Caco-2 (cell line): Measurements from ENCODE around the gene TGM1. TPM values are rescaled to one million over a fixed set of nuclear protein-coding genes. Genes with fewer than 3 reads are reported as not detected.
"Not testable (repeated sequence)": the region's sequence is repeated elsewhere in the genome, so short reads cannot be mapped to it uniquely, and the experiment has no call there.

ENCODE experiments used
- BruUV-seq: library from RNA; stranded (reverse); fragments of 400-500 nt; replicated peaks from 2 replicates; lab custom pipeline; 2021; lab: Mats Ljungman, UMichigan
- CTCF ChIA-PET: fragments of 300-600 bp; sonication (Branson Sonifier 250); formaldehyde crosslinking; loops from one replicate; lab custom pipeline; 2022; ENCODE audit warnings: antibody characterized with exemption; lab: Charles Lee
- POLR2A ChIA-PET: fragments of 300-600 bp; sonication (Branson Sonifier 250); formaldehyde crosslinking; loops from one replicate; lab custom pipeline; 2022; ENCODE audit warnings: antibody characterized with exemption; lab: Charles Lee
- DNase-seq, 2 experiments: peaks; one replicate each; pipeline versions ENCODE4 v3.0.0 to v3.0.0-alpha.2; 2020 to 2022
- H3K27me3 ChIP-seq: replicated peaks from 2 replicates; pipeline ENCODE4 v1.6.0; 2011; ENCODE audit warnings: low read length; ENCODE audit not compliant: control insufficient read depth, insufficient read depth
- H3K36me3 ChIP-seq: 2 replicates; pipeline ENCODE4 v1.5.1; 2011; ENCODE audit warnings: low read length; ENCODE audit not compliant: control insufficient read depth, insufficient read depth
- H3K4me1 ChIP-seq: fragments of 250-450 bp; sonication (Bioruptor Pico); 2 replicates; pipeline ENCODE4 v1.5.1; 2020; ENCODE audit warnings: mild to moderate bottlenecking
- H3K4me3 ChIP-seq: 2 replicates; pipeline ENCODE4 v1.5.1; 2011; ENCODE audit warnings: low read depth, mild to moderate bottlenecking, control low read depth, low read length
- H3K9me3 ChIP-seq: fragments of 250-450 bp; sonication (Bioruptor Pico); 2 replicates; pipeline ENCODE4 v1.5.1; 2020; ENCODE audit warnings: mild to moderate bottlenecking, moderate library complexity
- H3K27ac Mint-ChIP-seq: one replicate; pipeline ENCODE4 v1.8.0; 2022; ENCODE audit warnings: mixed read lengths; ENCODE audit not compliant: unreplicated experiment
- H3K27me3 Mint-ChIP-seq: one replicate; pipeline ENCODE4 v1.8.0; 2022; ENCODE audit warnings: mixed read lengths; ENCODE audit not compliant: insufficient read depth, unreplicated experiment
- H3K36me3 Mint-ChIP-seq: one replicate; pipeline ENCODE4 v1.8.0; 2022; ENCODE audit warnings: mild to moderate bottlenecking, mixed read lengths; ENCODE audit not compliant: insufficient read depth, unreplicated experiment
- H3K4me1 Mint-ChIP-seq: one replicate; pipeline ENCODE4 v1.8.0; 2022; ENCODE audit warnings: low read depth, mixed read lengths; ENCODE audit not compliant: unreplicated experiment
- H3K4me3 Mint-ChIP-seq: one replicate; pipeline ENCODE4 v1.8.0; 2022; ENCODE audit warnings: mild to moderate bottlenecking, moderate library complexity, mixed read lengths; ENCODE audit not compliant: unreplicated experiment
- H3K9me3 Mint-ChIP-seq: one replicate; pipeline ENCODE4 v1.8.0; 2022; ENCODE audit warnings: mixed read lengths; ENCODE audit not compliant: unreplicated experiment
- intact Hi-C: fragments of 100-400 bp; cut with micrococcal nuclease; formaldehyde crosslinking; loops from one replicate; pipeline ENCODE4 v1.10.0; 2022; ENCODE audit not compliant: unreplicated experiment
- total RNA-seq: library from RNA; stranded (reverse); gene quantifications from 2 replicates; pipeline ENCODE4 v1.2.3, GENCODE V29; 2022
- TF ChIP-seq, protein P1 (sequence below), 2 experiments: fragments of 200-600 bp in 1 of 2; IDR thresholded peaks; 1 replicate in 1 of 2; 2 replicates in 1 of 2; pipeline versions ENCODE4 v1.5.1 to v1.8.0; 2011 to 2022; ENCODE audit warnings: antibody characterized with exemption in 1 of 2, control low read depth in 1 of 2, inconsistent platforms in 1 of 2, low read depth in 1 of 2, low read length in 1 of 2, mild to moderate bottlenecking in 1 of 2, moderate library complexity in 1 of 2; ENCODE audit not compliant: insufficient read depth in 1 of 2, severe bottlenecking in 1 of 2, unreplicated experiment in 1 of 2

TGM1 gene
- total RNA-seq, 1 experiment from 2014 or later, result 5.9 TPM

DNA sequence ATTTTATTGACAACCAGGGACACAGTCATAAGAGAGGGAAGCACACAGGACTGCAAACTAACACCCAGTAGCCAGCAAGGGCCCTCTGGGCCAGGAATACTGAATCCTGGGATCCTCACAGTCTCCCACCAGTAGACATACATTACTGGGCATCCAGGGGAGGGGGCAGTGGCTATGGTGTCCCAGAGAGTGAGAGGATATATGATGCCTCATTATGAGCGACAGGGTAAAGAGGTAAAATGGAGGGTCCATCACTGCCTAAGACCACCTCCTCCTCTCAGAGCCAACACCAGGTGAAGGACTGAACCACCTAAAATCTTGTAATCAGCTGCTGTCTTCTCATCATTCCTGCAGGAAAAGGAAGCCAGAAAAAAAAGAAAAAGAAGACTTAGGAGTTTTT lies 46.1 kb downstream of the TGM1 start:
- POLR2A ChIA-PET, H3K36me3 ChIP-seq, H3K27me3 ChIP-seq, BruUV-seq, CTCF ChIA-PET, H3K27ac Mint-ChIP-seq, H3K27me3 Mint-ChIP-seq, H3K9me3 ChIP-seq, DNase-seq, H3K4me3 ChIP-seq, H3K9me3 Mint-ChIP-seq: not testable (repeated sequence)
- peaks cover 12% of the 10 kb centered on the region for H3K4me1 ChIP-seq
- H3K4me1 Mint-ChIP-seq, result peaks cover 13% of the 10 kb centered on the region
- intact Hi-C loops, result loop anchor here (1.0 kb wide), 3 partner anchors 15 to 80 kb away; partner anchors contain the start of genes GMPR2, NEDD8 and TINF2
- H3K4me3 Mint-ChIP-seq, result peak overlapping the region; percentile 87
- H3K36me3 Mint-ChIP-seq, result peaks cover 49% of the 10 kb centered on the region

DNA sequence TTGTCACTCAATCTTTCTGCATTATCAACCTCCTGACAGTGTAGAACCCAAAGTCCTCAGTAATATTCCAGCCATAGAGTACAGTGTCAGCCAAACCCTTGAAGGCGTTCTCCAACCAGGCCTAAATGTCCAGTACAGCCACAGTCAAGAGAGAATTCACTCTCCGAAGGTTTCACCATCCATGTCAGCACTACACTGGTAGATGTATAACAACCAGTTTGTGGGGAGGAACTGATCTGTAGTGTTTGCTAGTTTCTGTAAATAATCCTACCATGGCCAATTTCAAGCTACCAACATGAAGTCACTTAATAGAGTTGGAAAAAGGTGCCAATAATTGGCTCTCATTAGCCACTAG lies 46.7 kb downstream of the TGM1 start:
- no TSS peak for BruUV-seq
- Mint-ChIP-seq H3K9me3 (no peaks in the 10 kb centered on the region), H3K4me1 (peaks cover 13% of the 10 kb centered on the region), H3K4me3 (peak overlapping the region; percentile 87), H3K36me3 (peaks cover 54% of the 10 kb centered on the region), H3K27ac (peak overlapping the region; percentile 88), H3K27me3 (no peaks in the 10 kb centered on the region)
- H3K27me3 ChIP-seq, result no peaks in the 10 kb centered on the region
- no peaks in the 10 kb centered on the region for H3K9me3 ChIP-seq
- ChIA-PET CTCF (interaction anchor here (0.8 to 1.4 kb wide), 6 partner anchors 21 to 116 kb away, joined by 3 to 9 read pairs (median 4); partner anchors contain the start of genes IRF9, TINF2 and TM9SF1), POLR2A (interaction anchor here (0.8 to 1.0 kb wide), 2 partner anchors 21 to 26 kb away, joined by 7 to 16 read pairs; partner anchors contain the start of genes TINF2 and TM9SF1)
- H3K4me3 ChIP-seq, result peak overlapping the region; percentile 70; the same call in 1 of the 2 replicates
- no peaks in the 10 kb centered on the region; the same call in none of the 2 replicates for H3K36me3 ChIP-seq
- intact Hi-C loops, result loop anchor here (1.0 kb wide), 3 partner anchors 16 to 81 kb away; partner anchors contain the start of genes GMPR2, NEDD8 and TINF2
- H3K4me1 ChIP-seq, result peaks cover 12% of the 10 kb centered on the region
- TF ChIP-seq, protein P1, sequence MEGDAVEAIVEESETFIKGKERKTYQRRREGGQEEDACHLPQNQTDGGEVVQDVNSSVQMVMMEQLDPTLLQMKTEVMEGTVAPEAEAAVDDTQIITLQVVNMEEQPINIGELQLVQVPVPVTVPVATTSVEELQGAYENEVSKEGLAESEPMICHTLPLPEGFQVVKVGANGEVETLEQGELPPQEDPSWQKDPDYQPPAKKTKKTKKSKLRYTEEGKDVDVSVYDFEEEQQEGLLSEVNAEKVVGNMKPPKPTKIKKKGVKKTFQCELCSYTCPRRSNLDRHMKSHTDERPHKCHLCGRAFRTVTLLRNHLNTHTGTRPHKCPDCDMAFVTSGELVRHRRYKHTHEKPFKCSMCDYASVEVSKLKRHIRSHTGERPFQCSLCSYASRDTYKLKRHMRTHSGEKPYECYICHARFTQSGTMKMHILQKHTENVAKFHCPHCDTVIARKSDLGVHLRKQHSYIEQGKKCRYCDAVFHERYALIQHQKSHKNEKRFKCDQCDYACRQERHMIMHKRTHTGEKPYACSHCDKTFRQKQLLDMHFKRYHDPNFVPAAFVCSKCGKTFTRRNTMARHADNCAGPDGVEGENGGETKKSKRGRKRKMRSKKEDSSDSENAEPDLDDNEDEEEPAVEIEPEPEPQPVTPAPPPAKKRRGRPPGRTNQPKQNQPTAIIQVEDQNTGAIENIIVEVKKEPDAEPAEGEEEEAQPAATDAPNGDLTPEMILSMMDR (IDR thresholded peaks at IDR 0.05; ENCODE audit: insufficient read depth in 1 of 2, low read depth in 1 of 2, low read length in 1 of 2, severe bottlenecking in 1 of 2, unreplicated experiment in 1 of 2), result no peak
- DNase-seq, result no peak

DNA sequence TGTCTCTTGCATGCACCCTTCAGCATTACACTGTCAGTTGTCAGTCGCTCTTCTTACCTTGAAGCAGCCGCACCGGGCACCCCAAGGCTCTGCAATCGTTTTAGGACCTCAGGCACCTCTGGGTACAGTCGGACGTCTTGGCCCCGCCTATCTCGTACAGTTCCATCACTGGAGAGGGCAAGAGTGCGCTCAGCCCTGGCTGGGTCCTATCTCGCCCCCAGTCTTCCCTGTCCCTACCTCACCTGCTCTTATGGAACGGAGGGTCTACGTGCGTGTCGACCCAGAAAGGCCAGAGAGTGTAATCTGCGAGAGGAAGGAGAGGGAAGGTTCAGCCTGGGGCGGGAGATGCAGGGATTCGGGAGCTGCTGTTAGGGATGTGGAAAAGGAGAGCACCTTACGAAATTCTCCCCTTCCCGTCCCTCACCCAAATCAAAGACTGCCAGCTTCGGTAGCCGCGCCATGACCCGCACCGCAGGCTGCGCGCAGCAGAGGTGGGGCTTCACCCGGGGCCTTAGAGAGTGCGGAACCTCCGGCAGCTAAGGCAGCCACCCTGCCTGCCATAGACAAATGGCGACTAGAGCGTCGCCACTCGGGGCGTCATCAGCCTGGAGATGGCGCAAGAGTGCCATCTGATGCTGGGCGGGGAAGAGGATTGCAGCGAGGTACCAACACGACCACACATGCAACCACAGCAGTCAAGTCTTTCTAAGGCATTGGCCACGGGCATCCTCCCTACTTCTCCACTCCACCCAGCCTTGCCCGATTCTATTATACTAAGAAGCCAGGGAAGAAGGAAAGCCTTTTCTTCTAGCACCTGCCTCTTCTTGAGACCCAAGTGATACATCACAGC lies 47.3 kb downstream of the TGM1 start, which contains the start of gene MDP1:
Gene MDP1, minus strand, starts transcription at position 572 of the 850 bp plus-strand sequence. Its CDS starts 111 bp downstream, at position 461.
- H3K4me3 ChIP-seq, result peak within 1 kb of the TSS; percentile 70
- H3K36me3 ChIP-seq, result no peaks in the 10 kb centered on the region; the same call in none of the 2 replicates
- Mint-ChIP-seq H3K4me3 (peak within 1 kb of the TSS; percentile 87), H3K27me3 (no peaks in the 10 kb centered on the region), H3K9me3 (no peaks in the 10 kb centered on the region), H3K36me3 (peaks cover 56% of the 10 kb centered on the region), H3K27ac (peak within 1 kb of the TSS; percentile 88), H3K4me1 (peaks cover 13% of the 10 kb centered on the region)
- H3K9me3 ChIP-seq, result no peaks in the 10 kb centered on the region
- no peaks in the 10 kb centered on the region for H3K27me3 ChIP-seq
- TF ChIP-seq, protein P1 (IDR thresholded peaks at IDR 0.05; ENCODE audit: insufficient read depth in 1 of 2, low read depth in 1 of 2, low read length in 1 of 2, severe bottlenecking in 1 of 2, unreplicated experiment in 1 of 2), result peak; percentile 13 to 75
- intact Hi-C loops, result loop anchor here (1.0 kb wide), 3 partner anchors 17 to 82 kb away; partner anchors contain the start of genes GMPR2, NEDD8 and TINF2
- TSS peak; percentile 6 for BruUV-seq
- H3K4me1 ChIP-seq, result peaks cover 12% of the 10 kb centered on the region
- peak; percentile 82 to 85 for DNase-seq
- ChIA-PET CTCF (interaction anchor here (0.8 to 1.4 kb wide), 6 partner anchors 20 to 116 kb away, joined by 3 to 9 read pairs (median 4); partner anchors contain the start of genes IRF9, TINF2 and TM9SF1), POLR2A (interaction anchor here (0.8 to 1.0 kb wide), 2 partner anchors 20 to 27 kb away, joined by 7 to 16 read pairs; partner anchors contain the start of genes TINF2 and TM9SF1)
